Endothelial cell of umbilical vein (primary cell): Measurements from ENCODE around the gene ECPAS. TPM values are rescaled to one million over a fixed set of nuclear protein-coding genes. Genes with fewer than 3 reads are reported as not detected.
"Not testable (repeated sequence)": the region's sequence is repeated elsewhere in the genome, so short reads cannot be mapped to it uniquely, and the experiment has no call there.

Source experiments
- BruUV-seq: library from RNA; stranded (reverse); fragments of 400-500 nt; replicated peaks from 2 replicates; lab custom pipeline; 2021; lab: Mats Ljungman, UMichigan
- CTCF ChIA-PET: fragments of 300-600, 350-600 bp; sonication (Branson Sonifier 250); formaldehyde crosslinking; loops from one replicate; lab custom pipeline; 2021; ENCODE audit warnings: antibody characterized with exemption, inconsistent platforms; lab: Charles Lee
- POLR2A ChIA-PET: fragments of 300-600, 350-600 bp; sonication (Branson Sonifier 250); formaldehyde crosslinking; loops from one replicate; lab custom pipeline; 2021; ENCODE audit warnings: antibody characterized with exemption, inconsistent platforms; lab: Charles Lee
- DNase-seq: peaks from one replicate; pipeline ENCODE4 v3.0.0-alpha.2; 2011; ENCODE audit warnings: low read depth, low spot score
- FAIRE-seq: peaks from 2 replicates; lab custom pipeline; 2011; peaks lifted over from hg19 to GRCh38; lab: Jason Lieb, UNC
- H2AFZ ChIP-seq: 2 replicates; pipeline ENCODE4 v1.6.0; 2012; ENCODE audit warnings: low read depth, low read length, control low read depth, inconsistent platforms
- H3K27ac ChIP-seq: 2 replicates; pipeline ENCODE4 v1.5.1; 2011; ENCODE audit warnings: low read depth, mild to moderate bottlenecking, control low read depth, low read length, moderate library complexity; ENCODE audit not compliant: insufficient read depth
- H3K27me3 ChIP-seq, 2 experiments: 2 replicates each; pipeline versions ENCODE4 v1.6.0 to v1.6.1; 2011; ENCODE audit warnings: low read length in 2 of 2, mixed read lengths in 1 of 2; ENCODE audit not compliant: control insufficient read depth in 2 of 2, insufficient read depth in 2 of 2
- H3K36me3 ChIP-seq, 2 experiments: 2 replicates in 1 of 2; 3 replicates in 1 of 2; pipeline ENCODE4 v1.5.1; 2011; ENCODE audit warnings: low read length in 2 of 2, mild to moderate bottlenecking in 1 of 2, moderate library complexity in 1 of 2; ENCODE audit not compliant: control insufficient read depth in 2 of 2, insufficient read depth in 2 of 2; ENCODE audit errors: extremely low read depth in 1 of 2
- H3K4me1 ChIP-seq: 3 replicates; pipeline ENCODE4 v1.5.1; 2011; ENCODE audit warnings: mild to moderate bottlenecking, low read length; ENCODE audit not compliant: control insufficient read depth, insufficient read depth; ENCODE audit errors: extremely low read depth
- H3K4me2 ChIP-seq: 2 replicates; pipeline ENCODE4 v1.6.1; 2011; ENCODE audit warnings: low read length, control low read depth, mixed read lengths; ENCODE audit not compliant: insufficient read depth
- H3K4me3 ChIP-seq, 3 experiments: fragments of 200-600 bp in 1 of 3; sonication (generic), shearing (Covaris generic) in 1 of 3; replicated peaks in 1 of 3; 2 replicates each; pipeline ENCODE4 v1.5.1; 2011 to 2016; ENCODE audit warnings: control low read depth in 3 of 3, low read length in 3 of 3, mild to moderate bottlenecking in 2 of 3, inconsistent platforms in 1 of 3, low read depth in 1 of 3, moderate library complexity in 1 of 3; ENCODE audit not compliant: insufficient read depth in 1 of 3
- H3K79me2 ChIP-seq: 2 replicates; pipeline ENCODE4 v1.6.0; 2012; ENCODE audit warnings: low read length, inconsistent platforms; ENCODE audit not compliant: control insufficient read depth, insufficient read depth
- H3K9ac ChIP-seq: replicated peaks from 2 replicates; pipeline ENCODE3; 2011; ENCODE audit warnings: low read length, control low read depth; ENCODE audit not compliant: insufficient read depth; ENCODE audit errors: extremely low read depth
- H3K9me1 ChIP-seq: replicated peaks from 3 replicates; pipeline ENCODE4 v1.6.0; 2011; ENCODE audit warnings: mild to moderate bottlenecking, low read length; ENCODE audit not compliant: control insufficient read depth, insufficient read depth; ENCODE audit errors: extremely low read depth
- H3K9me3 ChIP-seq: replicated peaks from 2 replicates; pipeline ENCODE4 v1.5.1; 2012; ENCODE audit warnings: low read length, inconsistent platforms; ENCODE audit not compliant: control insufficient read depth, insufficient read depth
- H4K20me1 ChIP-seq: replicated peaks from 2 replicates; pipeline ENCODE3; 2011; ENCODE audit warnings: mild to moderate bottlenecking, low read length; ENCODE audit not compliant: control insufficient read depth, insufficient read depth; ENCODE audit errors: extremely low read depth
- EZH2 ChIP-seq: IDR thresholded peaks from 2 replicates; pipeline ENCODE4 v1.6.1; 2012; ENCODE audit warnings: borderline replicate concordance, low read depth, mild to moderate bottlenecking, moderate library complexity, low read length, inconsistent platforms; ENCODE audit not compliant: severe bottlenecking
- FOS ChIP-seq: IDR thresholded peaks from 2 replicates; pipeline ENCODE4 v1.6.1; 2011; ENCODE audit warnings: mild to moderate bottlenecking, low read length, moderate library complexity, borderline replicate concordance; ENCODE audit not compliant: insufficient read depth
- GATA2 ChIP-seq: IDR thresholded peaks from 2 replicates; pipeline ENCODE4 v1.7.0; 2011; ENCODE audit warnings: low read depth, mild to moderate bottlenecking, moderate library complexity, mixed read lengths, low read length; ENCODE audit not compliant: insufficient read length, insufficient read depth
- JUN ChIP-seq: IDR thresholded peaks from 2 replicates; pipeline ENCODE4 v1.6.1; 2011; ENCODE audit warnings: borderline replicate concordance, low read depth; ENCODE audit not compliant: insufficient read length, insufficient read depth
- MAX ChIP-seq: IDR thresholded peaks from 2 replicates; pipeline ENCODE4 v1.6.1; 2011; ENCODE audit not compliant: insufficient read depth, insufficient read length
- MYC ChIP-seq: IDR thresholded peaks from one replicate; pipeline ENCODE4 v1.6.1; 2011; ENCODE audit warnings: mild to moderate bottlenecking, low read depth, low read length
- POLR2A ChIP-seq: IDR thresholded peaks from 2 replicates; pipeline ENCODE4 v1.6.1; 2012; ENCODE audit warnings: low read depth, mild to moderate bottlenecking, control low read depth, low read length
- POLR2AphosphoS5 ChIP-seq: IDR thresholded peaks from 2 replicates; pipeline ENCODE4 v1.6.1; 2012; ENCODE audit warnings: low read depth, mild to moderate bottlenecking, control low read depth, low read length, moderate library complexity; ENCODE audit not compliant: insufficient read depth
- dilution Hi-C: fragments of 300-500 bp; cut with MboI; formaldehyde crosslinking; loops from one replicate; pipeline ENCODE4 v1.15.0; 2019; ENCODE audit warnings: low sequenced_read_pairs; ENCODE audit not compliant: extremely low pct_ligation_motif_present
- intact Hi-C: fragments of 100-400 bp; cut with micrococcal nuclease; formaldehyde crosslinking; loops from one replicate; pipeline ENCODE4 v1.10.0; 2022
- polyA plus RNA-seq, 4 experiments: library from polyadenylated mRNA; depleted of rRNA in 3 of 4; stranded (reverse) in 3 of 4; unstranded in 1 of 4; fragments of >200 nt; gene quantifications; 2 replicates each; pipeline versions ENCODE4 v1.2.1 to v1.2.3, GENCODE V29; 2011 to 2012; ENCODE audit warnings: missing spikeins in 1 of 4
- total RNA-seq: library from RNA; stranded (reverse); gene quantifications from 2 replicates; pipeline ENCODE4 v1.2.3, GENCODE V29; 2021
- TF ChIP-seq, protein P1 (sequence below), 2 donors: IDR thresholded peaks; 1 replicate in 1 of 2; 2 replicates in 1 of 2; pipeline ENCODE4 v1.5.1; 2011; ENCODE audit warnings: low read length in 2 of 2, mild to moderate bottlenecking in 2 of 2, moderate library complexity in 2 of 2, control low read depth in 1 of 2, inconsistent platforms in 1 of 2, low read depth in 1 of 2; ENCODE audit not compliant: insufficient read depth in 1 of 2; ENCODE audit errors: extremely low read depth in 1 of 2

The ECPAS gene
- total and polyA plus RNA-seq, 2 donors (not counting 3 experiments of a cell fraction or from before 2014, with no cell fraction given): 17.9 to 89.3 TPM

GRCh38 chr9:111449705-111450104 lies 34.5 kb downstream of the ECPAS start:
- BruUV-seq: no TSS peak
- CTCF ChIA-PET: no interaction called here
- Histone ChIP-seq H3K9ac (no peak overlapping the region), H3K9me1 (no peaks in the 10 kb centered on the region), H3K36me3 (no peaks in the 10 kb centered on the region), H3K4me1 (no peaks in the 10 kb centered on the region), H3K4me2 (no peak overlapping the region), H4K20me1 (peaks cover 3% of the 10 kb centered on the region), H2AFZ (no peak overlapping the region), H3K27me3 (no peaks in the 10 kb centered on the region), H3K79me2 (peaks cover 49% of the 10 kb centered on the region), H3K4me3 (no peak overlapping the region), H3K9me3 (no peaks in the 10 kb centered on the region), H3K27ac (no peak overlapping the region)
- DNase-seq: no peak
- no peak for TF ChIP-seq POLR2A
- TF ChIP-seq GATA2: no peak
- no peak for TF ChIP-seq POLR2AphosphoS5
- TF ChIP-seq JUN: no peak
- TF ChIP-seq MAX: no peak
- no peak for TF ChIP-seq MYC
- TF ChIP-seq, protein P1, sequence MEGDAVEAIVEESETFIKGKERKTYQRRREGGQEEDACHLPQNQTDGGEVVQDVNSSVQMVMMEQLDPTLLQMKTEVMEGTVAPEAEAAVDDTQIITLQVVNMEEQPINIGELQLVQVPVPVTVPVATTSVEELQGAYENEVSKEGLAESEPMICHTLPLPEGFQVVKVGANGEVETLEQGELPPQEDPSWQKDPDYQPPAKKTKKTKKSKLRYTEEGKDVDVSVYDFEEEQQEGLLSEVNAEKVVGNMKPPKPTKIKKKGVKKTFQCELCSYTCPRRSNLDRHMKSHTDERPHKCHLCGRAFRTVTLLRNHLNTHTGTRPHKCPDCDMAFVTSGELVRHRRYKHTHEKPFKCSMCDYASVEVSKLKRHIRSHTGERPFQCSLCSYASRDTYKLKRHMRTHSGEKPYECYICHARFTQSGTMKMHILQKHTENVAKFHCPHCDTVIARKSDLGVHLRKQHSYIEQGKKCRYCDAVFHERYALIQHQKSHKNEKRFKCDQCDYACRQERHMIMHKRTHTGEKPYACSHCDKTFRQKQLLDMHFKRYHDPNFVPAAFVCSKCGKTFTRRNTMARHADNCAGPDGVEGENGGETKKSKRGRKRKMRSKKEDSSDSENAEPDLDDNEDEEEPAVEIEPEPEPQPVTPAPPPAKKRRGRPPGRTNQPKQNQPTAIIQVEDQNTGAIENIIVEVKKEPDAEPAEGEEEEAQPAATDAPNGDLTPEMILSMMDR (IDR thresholded peaks at IDR 0.05; ENCODE audit: extremely low read depth in 1 of 2, insufficient read depth in 1 of 2, low read depth in 1 of 2, low read length in 2 of 2): no peak
- no peak for TF ChIP-seq EZH2
- TF ChIP-seq FOS: no peak
- intact Hi-C loops (no loop called here), dilution Hi-C loops (no loop called here)
- POLR2A ChIA-PET: no interaction called here
- FAIRE-seq: no peak

GRCh38 chr9:111445799-111446198 lies 38.4 kb downstream of the ECPAS start:
- H2AFZ ChIP-seq, dilution Hi-C loops, H3K27me3 ChIP-seq, H3K4me2 ChIP-seq, DNase-seq, H3K4me1 ChIP-seq, H3K9ac ChIP-seq, H3K27ac ChIP-seq, BruUV-seq, H3K9me3 ChIP-seq, CTCF ChIA-PET, FAIRE-seq, H3K36me3 ChIP-seq, intact Hi-C loops, POLR2A ChIA-PET, H4K20me1 ChIP-seq, H3K9me1 ChIP-seq, H3K4me3 ChIP-seq: not testable (repeated sequence)
- peaks cover 12% of the 10 kb centered on the region for H3K79me2 ChIP-seq
